ENCODE results near the gene INPP5D. TPM values are rescaled to one million over a fixed set of nuclear protein-coding genes. Genes with fewer than 3 reads are reported as not detected.

The INPP5D gene
- total RNA-seq, 4 donors from 2014 or later: 7.8 to 40.4 (median 26.1) TPM

- H3K4me3 ChIP-seq: no peak within 1 kb of the TSS
- no peaks in the 10 kb centered on the region for H3K4me1 ChIP-seq
- DNase-seq: no peak
- H3K36me3 ChIP-seq: no peaks in the 10 kb centered on the region
- intact Hi-C loops (cut with DNase I; ENCODE audit: low total_unique reads): no loop called here
- TF ChIP-seq POLR2A (IDR thresholded peaks at IDR 0.05) (no peak), EP300 (IDR thresholded peaks at IDR 0.05; ENCODE audit: low read depth) (no peak), POLR2AphosphoS5 (IDR thresholded peaks at IDR 0.05) (no peak), CTCF (IDR thresholded peaks at IDR 0.05) (no peak)
- no peaks in the 10 kb centered on the region for H3K9me3 ChIP-seq
- in situ Hi-C loops (cut with MboI; ENCODE audit: low pct_ligation_motif_present in 1 of 4, low pct_unique_long_range_greater_than_20kb in 1 of 4, low sequenced_read_pairs in 3 of 4): loop anchor here in 1 of 4 donors (25.0 kb wide), 1 partner anchor 170 kb away; the partner anchor contains the start of gene SNORC
- no peak within 1 kb of the TSS for H3K27ac ChIP-seq
- no peaks in the 10 kb centered on the region for H3K27me3 ChIP-seq
- 91% methylated on average over 13 of the region's 13 CpGs; no CpG with 5 or more reads in 1 of the 2 donors for WGBS, 2 donors (ENCODE audit: low coverage in 1 of 2)
Observed at GRCh38 chr2:233032551-233033320, 27.4 kb upstream of the INPP5D start, which contains the start of gene NEU2. NEU2 (plus strand) TSS chr2:233032672; CDS start chr2:233032672, 0 bp downstream.

GRCh38 chr2:233033672-233034071, 26.5 kb upstream of the INPP5D start:
- no peaks in the 10 kb centered on the region for H3K36me3 ChIP-seq
- H3K27me3 ChIP-seq: no peaks in the 10 kb centered on the region
- H3K4me1 ChIP-seq: no peaks in the 10 kb centered on the region
- no peaks in the 10 kb centered on the region for H3K9me3 ChIP-seq
- TF ChIP-seq POLR2A (IDR thresholded peaks at IDR 0.05) (no peak), POLR2AphosphoS5 (IDR thresholded peaks at IDR 0.05) (no peak), EP300 (IDR thresholded peaks at IDR 0.05; ENCODE audit: low read depth) (no peak), CTCF (IDR thresholded peaks at IDR 0.05) (no peak)
- 70 to 100% methylated on average over 1 to 9 of the region's 9 CpGs for WGBS, 2 donors (ENCODE audit: low coverage in 1 of 2)
- in situ Hi-C loops (cut with MboI; ENCODE audit: low pct_ligation_motif_present in 1 of 4, low pct_unique_long_range_greater_than_20kb in 1 of 4, low sequenced_read_pairs in 3 of 4): loop anchor here in 1 of 4 donors (25.0 kb wide), 1 partner anchor 171 kb away; the partner anchor contains the start of gene SNORC
- H3K27ac ChIP-seq: no peak overlapping the region
- intact Hi-C loops (cut with DNase I; ENCODE audit: low total_unique reads): no loop called here
- DNase-seq: no peak
- no peak overlapping the region for H3K4me3 ChIP-seq

- intact Hi-C loops (cut with DNase I; ENCODE audit: low total_unique reads): no loop called here
- in situ Hi-C loops (cut with MboI; ENCODE audit: low pct_ligation_motif_present in 1 of 4, low pct_unique_long_range_greater_than_20kb in 1 of 4, low sequenced_read_pairs in 3 of 4): loop anchor here in 1 of 4 donors (25.0 kb wide), 1 partner anchor 172 kb away; the partner anchor contains the start of gene SNORC
- WGBS, 2 donors (ENCODE audit: low coverage in 1 of 2): 94% methylated on average over 37 of the region's 37 CpGs; no CpG with 5 or more reads in 1 of the 2 donors
Observed at GRCh38 chr2:233034091-233034882, 25.9 kb upstream of the INPP5D start.

More at GRCh38 chr2:233034091-233034882, 25.9 kb upstream of the INPP5D start:
- Histone ChIP-seq H3K9me3 (no peaks in the 10 kb centered on the region), H3K4me3 (no peak overlapping the region), H3K27me3 (no peaks in the 10 kb centered on the region), H3K4me1 (no peaks in the 10 kb centered on the region), H3K27ac (no peak overlapping the region), H3K36me3 (no peaks in the 10 kb centered on the region)
- TF ChIP-seq CTCF (IDR thresholded peaks at IDR 0.05) (no peak), POLR2AphosphoS5 (IDR thresholded peaks at IDR 0.05) (no peak), POLR2A (IDR thresholded peaks at IDR 0.05) (no peak), EP300 (IDR thresholded peaks at IDR 0.05; ENCODE audit: low read depth) (no peak)
- DNase-seq: no peak

Measured in transverse colon (tissue), 4 donors.